DOHH2 (cell line): ENCODE measurements around the gene SLC29A2.
A peak's percentile ranks its signal among the peaks of the same experiment; 100 is the strongest.
"Not testable (repeated sequence)": the region's sequence is repeated elsewhere in the genome, so short reads cannot be mapped to it uniquely, and the experiment has no call there.

ENCODE experiments used
- H3F3A ChIP-seq: fragments of 200-600 bp; sonication (generic), shearing (Covaris generic); 2 replicates; pipeline ENCODE4 v1.6.0; 2016; ENCODE audit warnings: antibody characterized with exemption, mild to moderate bottlenecking; ENCODE audit not compliant: control insufficient read depth, insufficient read depth
- H3K27ac ChIP-seq: fragments of 200-600 bp; sonication (generic); 2 replicates; pipeline ENCODE4 v1.5.1; 2014; ENCODE audit warnings: low read depth, mild to moderate bottlenecking, low read length, moderate library complexity
- H3K27me3 ChIP-seq: fragments of 200-600 bp; sonication (generic); 2 replicates; pipeline ENCODE4 v1.6.1; 2014; ENCODE audit warnings: mild to moderate bottlenecking, low read length, mixed read lengths; ENCODE audit not compliant: control insufficient read depth
- H3K36me3 ChIP-seq: fragments of 200-600 bp; sonication (generic); 2 replicates; pipeline ENCODE4 v1.6.1; 2014; ENCODE audit warnings: mild to moderate bottlenecking, low read length, moderate library complexity, mixed read lengths; ENCODE audit not compliant: control insufficient read depth
- H3K4me1 ChIP-seq: fragments of 200-600 bp; sonication (generic); 2 replicates; pipeline ENCODE4 v1.6.1; 2014; ENCODE audit warnings: mild to moderate bottlenecking, low read length, mixed read lengths; ENCODE audit not compliant: control insufficient read depth
- H3K4me2 ChIP-seq: fragments of 200-600 bp; sonication (generic); 2 replicates; pipeline ENCODE4 v1.6.0; 2014; ENCODE audit warnings: mild to moderate bottlenecking, low read length, moderate library complexity
- H3K4me3 ChIP-seq: fragments of 200-600 bp; sonication (generic); 2 replicates; pipeline ENCODE4 v1.5.1; 2014; ENCODE audit warnings: mild to moderate bottlenecking, low read length, mixed read lengths
- H3K79me2 ChIP-seq: fragments of 200-600 bp; sonication (generic); 2 replicates; pipeline ENCODE4 v1.6.1; 2014; ENCODE audit warnings: mild to moderate bottlenecking, low read length, mixed read lengths; ENCODE audit not compliant: control insufficient read depth
- H3K9me2 ChIP-seq: fragments of 200-600 bp; sonication (generic); replicated peaks from 2 replicates; pipeline ENCODE4 v1.6.1; 2014; ENCODE audit warnings: mild to moderate bottlenecking, low read length, mixed read lengths; ENCODE audit not compliant: control insufficient read depth
- H3K9me3 ChIP-seq: fragments of 200-600 bp; sonication (generic); 2 replicates; pipeline ENCODE4 v1.6.1; 2014; ENCODE audit warnings: antibody characterized with exemption, low read length, mixed read lengths; ENCODE audit not compliant: control insufficient read depth, insufficient read depth
- H4K20me1 ChIP-seq: fragments of 200-600 bp; sonication (generic); 2 replicates; pipeline ENCODE4 v1.6.0; 2014; ENCODE audit warnings: low read depth, mild to moderate bottlenecking, antibody characterized with exemption, low read length, moderate library complexity; ENCODE audit not compliant: control insufficient read depth, insufficient read depth
- EZH2phosphoT487 ChIP-seq: fragments of 200-600 bp; sonication (generic); IDR thresholded peaks from 2 replicates; pipeline ENCODE4 v1.6.1; 2017; ENCODE audit warnings: borderline replicate concordance, mild to moderate bottlenecking, antibody characterized with exemption, low read length, moderate library complexity, mixed read lengths
- TF ChIP-seq, protein P1 (sequence below): fragments of 200-600 bp; sonication (generic); IDR thresholded peaks from one replicate; pipeline ENCODE4 v1.5.1; 2014; ENCODE audit warnings: antibody characterized with exemption, mild to moderate bottlenecking, low read depth, low read length; ENCODE audit not compliant: poor library complexity, severe bottlenecking

The SLC29A2 gene

DNA sequence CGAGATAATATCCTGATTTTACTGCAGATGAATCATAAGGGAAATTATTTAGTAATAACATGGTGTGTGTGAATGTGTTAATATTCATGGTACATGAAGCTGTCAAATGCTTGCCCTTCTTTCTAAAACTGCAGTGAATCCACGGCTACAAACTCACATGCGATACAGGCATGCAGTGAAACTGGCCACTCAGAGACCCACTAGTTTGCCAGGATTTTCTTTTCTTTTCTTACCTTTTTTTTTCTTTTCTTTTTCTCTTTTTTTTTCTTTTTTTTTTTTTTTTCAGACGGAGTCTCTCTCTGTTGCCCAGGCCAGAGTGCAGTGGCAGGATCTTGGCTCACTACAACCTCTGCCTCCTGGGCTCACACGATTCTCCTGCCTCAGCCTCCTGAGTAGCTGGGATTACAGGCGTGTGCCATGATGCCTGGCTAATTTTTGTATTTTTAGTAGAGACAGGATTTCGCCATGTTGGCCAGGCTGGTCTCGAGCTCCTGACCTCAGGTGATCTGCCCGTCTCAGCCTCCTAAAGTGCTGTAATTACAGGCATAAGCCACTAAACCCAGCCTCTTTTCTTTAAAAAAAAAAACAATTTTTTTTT, 2.2 kb upstream of the SLC29A2 start:
- not testable (repeated sequence) for H4K20me1 ChIP-seq, H3K9me2 ChIP-seq, H3K9me3 ChIP-seq, H3K4me3 ChIP-seq, H3K4me2 ChIP-seq, H3K27ac ChIP-seq, H3K27me3 ChIP-seq
- peaks cover 17% of the 10 kb centered on the region for H3F3A ChIP-seq
- peaks cover 29% of the 10 kb centered on the region for H3K4me1 ChIP-seq
- peaks cover 27% of the 10 kb centered on the region for H3K36me3 ChIP-seq
- peaks cover 26% of the 10 kb centered on the region for H3K79me2 ChIP-seq

DNA sequence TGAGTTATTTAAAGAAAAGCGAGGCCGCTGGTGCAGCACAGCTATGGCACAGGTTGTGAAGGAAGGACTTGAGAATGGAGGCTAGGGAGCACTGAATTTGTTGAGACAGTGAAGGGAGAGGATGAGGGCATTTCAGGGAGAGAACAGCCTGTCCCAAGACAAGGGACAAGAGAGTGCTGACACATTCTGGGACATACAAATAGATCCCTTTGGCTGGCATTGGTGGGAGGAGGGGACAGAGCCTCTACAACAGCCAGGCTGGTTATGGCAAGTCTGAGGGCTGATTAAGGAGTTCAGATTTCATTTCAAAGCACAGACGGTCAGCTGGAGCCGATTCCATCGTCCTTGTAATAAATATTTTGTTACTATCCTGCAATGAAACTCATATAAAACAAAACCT, 1.7 kb upstream of the SLC29A2 start:
- H3K4me2 ChIP-seq: peak overlapping the region; percentile 75
- H3K27ac ChIP-seq: peak overlapping the region; percentile 94
- peaks cover 26% of the 10 kb centered on the region for H3K79me2 ChIP-seq
- no peaks in the 10 kb centered on the region for H3K9me3 ChIP-seq
- peaks cover 5% of the 10 kb centered on the region; the same call in 1 of the 2 replicates for H3K27me3 ChIP-seq
- H3K4me1 ChIP-seq: peaks cover 29% of the 10 kb centered on the region
- peaks cover 32% of the 10 kb centered on the region for H3K36me3 ChIP-seq
- no peak for TF ChIP-seq EZH2phosphoT487
- TF ChIP-seq, protein P1, sequence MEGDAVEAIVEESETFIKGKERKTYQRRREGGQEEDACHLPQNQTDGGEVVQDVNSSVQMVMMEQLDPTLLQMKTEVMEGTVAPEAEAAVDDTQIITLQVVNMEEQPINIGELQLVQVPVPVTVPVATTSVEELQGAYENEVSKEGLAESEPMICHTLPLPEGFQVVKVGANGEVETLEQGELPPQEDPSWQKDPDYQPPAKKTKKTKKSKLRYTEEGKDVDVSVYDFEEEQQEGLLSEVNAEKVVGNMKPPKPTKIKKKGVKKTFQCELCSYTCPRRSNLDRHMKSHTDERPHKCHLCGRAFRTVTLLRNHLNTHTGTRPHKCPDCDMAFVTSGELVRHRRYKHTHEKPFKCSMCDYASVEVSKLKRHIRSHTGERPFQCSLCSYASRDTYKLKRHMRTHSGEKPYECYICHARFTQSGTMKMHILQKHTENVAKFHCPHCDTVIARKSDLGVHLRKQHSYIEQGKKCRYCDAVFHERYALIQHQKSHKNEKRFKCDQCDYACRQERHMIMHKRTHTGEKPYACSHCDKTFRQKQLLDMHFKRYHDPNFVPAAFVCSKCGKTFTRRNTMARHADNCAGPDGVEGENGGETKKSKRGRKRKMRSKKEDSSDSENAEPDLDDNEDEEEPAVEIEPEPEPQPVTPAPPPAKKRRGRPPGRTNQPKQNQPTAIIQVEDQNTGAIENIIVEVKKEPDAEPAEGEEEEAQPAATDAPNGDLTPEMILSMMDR: no peak
- H3K9me2 ChIP-seq: no peaks in the 10 kb centered on the region
- H4K20me1 ChIP-seq: no peaks in the 10 kb centered on the region
- H3K4me3 ChIP-seq: no peak overlapping the region
- H3F3A ChIP-seq: peaks cover 17% of the 10 kb centered on the region

DNA sequence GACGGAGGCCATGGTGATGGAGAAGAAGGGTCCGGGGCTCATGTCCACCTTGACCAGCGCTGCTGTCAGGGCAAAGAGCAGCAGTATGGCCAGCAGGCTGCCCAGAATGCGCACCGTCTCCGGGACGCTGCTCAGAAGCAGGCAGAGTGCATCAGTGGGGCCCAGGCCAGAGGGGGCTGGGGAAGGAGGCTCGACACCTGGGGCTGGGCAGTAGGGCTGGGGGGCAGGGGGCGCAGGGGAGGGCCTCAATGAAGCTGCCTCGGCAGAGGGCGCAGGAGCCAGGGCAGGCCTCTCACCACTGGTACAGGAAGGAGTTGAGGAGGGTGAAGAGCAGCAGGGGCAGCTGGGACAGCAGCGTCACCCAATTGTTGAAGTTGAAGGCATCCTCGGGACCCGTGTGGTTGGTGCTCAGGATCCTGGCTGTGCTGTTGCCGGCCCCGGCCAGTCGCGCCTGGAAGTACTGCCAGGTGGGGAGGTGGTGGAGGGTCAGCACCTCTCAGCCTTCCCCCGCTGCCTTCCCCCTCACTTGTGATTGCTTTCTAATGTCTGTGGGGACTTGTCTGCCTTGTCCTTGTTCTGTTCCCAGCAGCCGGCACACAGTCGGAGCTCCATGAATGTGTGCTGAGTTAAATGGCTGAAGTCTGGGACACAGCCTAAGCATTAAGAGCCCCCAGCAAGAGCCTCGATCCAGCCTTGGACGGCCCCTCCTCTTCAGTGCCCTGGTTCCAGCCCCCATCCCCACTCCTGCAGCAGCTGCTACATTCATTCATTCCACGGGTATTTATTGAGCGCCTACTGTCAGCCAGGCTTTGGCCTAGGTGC, 2.3 kb downstream of the SLC29A2 start:
- no peak overlapping the region for H3K27ac ChIP-seq
- H3K4me3 ChIP-seq: peak overlapping the region; percentile 100; the same call in 1 of the 2 replicates
- H4K20me1 ChIP-seq: no peaks in the 10 kb centered on the region
- peaks cover 5% of the 10 kb centered on the region; the same call in 1 of the 2 replicates for H3K27me3 ChIP-seq
- TF ChIP-seq, protein P1: no peak
- TF ChIP-seq EZH2phosphoT487: no peak
- no peaks in the 10 kb centered on the region for H3K9me3 ChIP-seq
- H3K4me2 ChIP-seq: no peak overlapping the region
- peaks cover 26% of the 10 kb centered on the region for H3K79me2 ChIP-seq
- peaks cover 17% of the 10 kb centered on the region for H3F3A ChIP-seq
- peaks cover 29% of the 10 kb centered on the region for H3K4me1 ChIP-seq
- H3K9me2 ChIP-seq: no peaks in the 10 kb centered on the region
- H3K36me3 ChIP-seq: peaks cover 63% of the 10 kb centered on the region

DNA sequence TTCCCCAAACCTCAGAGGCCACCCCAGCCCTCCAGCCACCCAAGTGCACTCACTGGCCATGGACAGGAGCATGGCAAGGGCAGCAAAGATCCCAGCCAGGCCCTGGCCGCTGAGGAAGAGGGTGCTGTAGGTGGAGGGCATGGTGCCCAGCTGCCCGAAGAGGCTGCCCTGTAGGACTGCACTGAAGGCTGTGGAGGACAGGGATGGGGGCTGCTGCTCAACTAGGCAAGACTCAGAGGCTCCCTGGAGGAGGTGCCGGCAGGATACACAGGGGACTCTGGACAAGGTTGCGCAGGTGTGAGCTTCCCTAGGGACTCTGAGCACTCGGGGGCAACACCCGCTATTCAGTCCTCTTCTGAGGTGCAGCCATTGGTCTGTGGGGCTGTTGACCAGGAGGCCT, 3.1 kb downstream of the SLC29A2 start:
- peaks cover 3% of the 10 kb centered on the region; the same call in 1 of the 2 replicates for H4K20me1 ChIP-seq
- peaks cover 5% of the 10 kb centered on the region; the same call in 1 of the 2 replicates for H3K27me3 ChIP-seq
- H3K4me1 ChIP-seq: peaks cover 27% of the 10 kb centered on the region
- no peaks in the 10 kb centered on the region for H3K9me2 ChIP-seq
- no peak overlapping the region for H3K4me2 ChIP-seq
- H3F3A ChIP-seq: peaks cover 14% of the 10 kb centered on the region
- H3K36me3 ChIP-seq: peaks cover 69% of the 10 kb centered on the region
- H3K4me3 ChIP-seq: no peak overlapping the region
- no peaks in the 10 kb centered on the region for H3K9me3 ChIP-seq
- H3K27ac ChIP-seq: no peak overlapping the region
- no peak for TF ChIP-seq EZH2phosphoT487
- TF ChIP-seq, protein P1: no peak
- H3K79me2 ChIP-seq: peaks cover 26% of the 10 kb centered on the region
